ENCODE measurements around the gene FAM241B.
A peak's percentile ranks its signal among the peaks of the same experiment; 100 is the strongest.

The FAM241B gene

GRCh38 chr10:69629897-69630650, at the start of gene FAM241B:
FAM241B (plus strand) TSS chr10:69630247; CDS start chr10:69631744, 1,497 bp downstream.
- DNase-seq: peak; percentile 60

- no peak for DNase-seq
Measured at GRCh38 chr10:69580435-69580834, 49.6 kb upstream of the FAM241B start.

GRCh38 chr10:69583106-69583505, 46.9 kb upstream of the FAM241B start:
- DNase-seq: no peak

- DNase-seq: no peak
Measured at GRCh38 chr10:69584624-69585023, 45.4 kb upstream of the FAM241B start.

- no peak for DNase-seq
Measured at GRCh38 chr10:69588358-69588757, 41.7 kb upstream of the FAM241B start.

- DNase-seq: no peak
Measured at GRCh38 chr10:69600761-69601330, 29.2 kb upstream of the FAM241B start.

- no peak for DNase-seq
Measured at GRCh38 chr10:69609077-69609476, 21.0 kb upstream of the FAM241B start.

GRCh38 chr10:69612760-69613159, 17.3 kb upstream of the FAM241B start:
- no peak for DNase-seq

- DNase-seq: no peak
Measured at GRCh38 chr10:69614130-69614529, 15.9 kb upstream of the FAM241B start.

GRCh38 chr10:69616358-69616757, 13.7 kb upstream of the FAM241B start:
- DNase-seq: no peak

GRCh38 chr10:69618746-69619145, 11.3 kb upstream of the FAM241B start:
- DNase-seq: no peak

- DNase-seq: no peak
Measured at GRCh38 chr10:69619626-69620025, 10.4 kb upstream of the FAM241B start.

- no peak for DNase-seq
Measured at GRCh38 chr10:69620625-69621024, 9.4 kb upstream of the FAM241B start.

- no peak for DNase-seq
Measured at GRCh38 chr10:69624245-69624786, 5.7 kb upstream of the FAM241B start.

- no peak for DNase-seq
Measured at GRCh38 chr10:69626826-69627225, 3.2 kb upstream of the FAM241B start.

GRCh38 chr10:69628891-69629290, 1.2 kb upstream of the FAM241B start:
- no peak for DNase-seq

GRCh38 chr10:69629519-69629896, 539 bp upstream of the FAM241B start:
- DNase-seq: no peak

GRCh38 chr10:69630651-69631400, 779 bp downstream of the FAM241B start:
- no peak for DNase-seq

GRCh38 chr10:69631566-69631965, 1.5 kb downstream of the FAM241B start:
- DNase-seq: no peak

- DNase-seq: no peak
Measured at GRCh38 chr10:69632516-69633199, 2.6 kb downstream of the FAM241B start.

- DNase-seq: no peak
Measured at GRCh38 chr10:69633673-69634635, 3.9 kb downstream of the FAM241B start.

Measured in NCI-H510A (cell line).